GM19023 (cell line): Measurements from ENCODE around the gene CCDC40.

Experiments used
- ATAC-seq: cut with Tn5 transposase; IDR thresholded peaks from one replicate; pipeline ENCODE4 v1.9.1; 2021; ENCODE audit warnings: mild to moderate bottlenecking, moderate library complexity; ENCODE audit not compliant: unreplicated experiment

CCDC40 gene

GRCh38 chr17:80017226-80018010, 19.0 kb upstream of the CCDC40 start:
- no peak for ATAC-seq

DNA sequence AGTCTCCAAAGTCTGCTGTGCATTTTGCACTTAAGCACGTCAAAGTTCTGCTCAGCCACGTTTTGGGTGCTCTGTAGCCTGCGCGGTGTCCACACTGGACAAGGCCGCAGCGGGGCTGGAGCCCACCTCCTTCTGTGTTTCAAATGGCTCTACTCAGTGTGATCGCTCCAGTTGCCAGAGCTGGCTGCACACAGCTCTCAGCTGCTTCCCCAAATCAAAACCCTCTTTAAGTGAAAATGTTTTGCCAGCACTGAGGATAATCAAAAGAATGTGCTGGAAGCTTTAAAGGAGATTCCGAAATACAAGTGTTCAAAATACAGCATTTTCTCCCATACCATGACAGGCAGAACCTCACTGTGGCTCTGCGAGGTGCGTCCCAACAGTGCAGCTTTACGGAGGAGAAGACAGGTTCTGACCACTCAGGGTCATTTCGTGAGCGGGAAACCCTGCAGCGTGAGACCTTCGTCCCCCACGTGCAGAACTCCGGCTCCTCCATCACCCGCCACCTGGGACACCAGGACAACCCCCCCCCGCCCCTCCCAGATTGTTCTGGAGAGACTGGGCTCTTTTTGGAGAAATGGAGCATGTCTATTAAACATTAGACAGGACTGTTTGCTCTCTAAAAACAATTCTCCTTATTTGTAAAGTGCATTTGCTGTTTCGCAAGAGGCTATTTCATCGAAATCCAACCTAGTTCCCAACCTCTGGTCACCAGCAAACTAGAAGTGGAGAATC, 17.4 kb upstream of the CCDC40 start:
- ATAC-seq: no peak

DNA sequence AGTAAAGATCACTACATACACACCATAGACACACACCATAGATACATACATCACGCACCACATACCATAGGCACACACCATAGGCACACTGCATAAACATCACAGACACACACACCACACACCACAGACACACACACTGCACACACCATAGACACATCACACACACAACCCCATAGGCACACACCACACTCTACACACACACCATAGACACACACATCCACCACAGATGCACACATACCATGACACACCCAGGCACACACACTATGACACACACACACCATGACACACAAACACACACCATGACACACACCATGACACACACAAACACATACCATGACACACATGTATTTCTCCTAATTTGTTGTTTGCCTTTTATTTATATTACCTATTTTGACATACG, 14.8 kb upstream of the CCDC40 start:
- ATAC-seq: no peak

DNA sequence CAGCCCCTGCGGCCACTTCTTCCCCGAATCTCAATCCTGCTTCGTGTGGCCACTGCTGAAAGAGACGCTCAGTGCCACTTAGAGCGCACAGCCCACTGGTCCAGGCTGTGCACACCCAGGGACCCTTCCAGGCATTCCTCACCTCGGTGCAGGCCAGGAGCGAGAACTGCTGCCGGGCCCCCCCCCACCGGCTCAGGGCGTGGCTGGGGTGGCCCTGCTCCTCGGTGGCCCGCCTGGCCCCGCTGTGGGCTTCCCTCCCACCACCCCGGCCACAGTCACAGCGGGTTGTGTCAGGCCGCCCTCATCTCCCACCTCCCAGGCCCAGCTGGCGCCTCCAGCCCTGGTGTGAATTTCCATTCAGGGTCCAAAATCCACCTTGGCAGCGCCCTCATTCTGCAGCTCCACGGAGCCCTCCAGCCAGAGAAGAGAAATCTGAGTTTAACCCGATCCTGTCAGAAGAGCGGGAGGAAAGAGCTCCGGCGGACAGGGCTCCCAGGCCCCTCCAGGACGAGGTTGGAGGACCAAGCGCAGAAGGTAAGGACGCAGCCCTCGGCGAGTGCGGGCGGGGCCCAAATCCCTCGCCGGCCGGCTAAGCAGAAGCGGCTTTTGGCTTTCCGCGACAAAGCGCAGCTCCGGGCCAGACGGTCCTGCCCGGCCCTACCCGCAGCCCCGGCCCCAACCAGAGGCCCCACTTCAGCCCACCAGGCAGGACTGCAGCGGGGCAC, 12.8 kb upstream of the CCDC40 start:
- ATAC-seq: no peak

DNA sequence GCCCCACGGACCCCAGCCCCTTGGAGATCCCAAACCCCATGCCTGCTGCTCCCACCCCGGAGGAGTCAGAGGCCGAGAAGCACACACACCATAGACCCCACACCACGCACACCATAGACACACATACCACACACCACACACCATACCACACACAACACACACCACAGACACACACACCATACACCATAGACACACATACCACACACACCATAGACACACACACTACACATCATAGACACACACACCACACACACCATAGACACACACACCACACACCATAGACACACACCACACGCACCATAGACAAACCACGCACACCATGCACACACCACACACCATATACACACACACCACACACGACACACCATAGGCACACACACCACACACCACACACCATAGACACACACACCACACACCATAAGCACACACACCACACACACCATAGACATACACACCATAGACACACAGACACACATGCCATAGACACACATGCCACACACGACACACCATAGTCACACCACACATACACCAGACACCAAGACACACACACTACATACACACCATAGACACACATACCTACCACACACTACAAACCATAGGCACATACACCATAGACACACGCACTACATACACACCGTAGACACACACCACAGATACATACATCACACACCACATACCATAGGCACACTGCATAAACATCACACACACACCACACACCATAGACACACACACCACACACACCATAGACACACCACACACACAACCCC, 12.1 kb upstream of the CCDC40 start:
- no peak for ATAC-seq

DNA sequence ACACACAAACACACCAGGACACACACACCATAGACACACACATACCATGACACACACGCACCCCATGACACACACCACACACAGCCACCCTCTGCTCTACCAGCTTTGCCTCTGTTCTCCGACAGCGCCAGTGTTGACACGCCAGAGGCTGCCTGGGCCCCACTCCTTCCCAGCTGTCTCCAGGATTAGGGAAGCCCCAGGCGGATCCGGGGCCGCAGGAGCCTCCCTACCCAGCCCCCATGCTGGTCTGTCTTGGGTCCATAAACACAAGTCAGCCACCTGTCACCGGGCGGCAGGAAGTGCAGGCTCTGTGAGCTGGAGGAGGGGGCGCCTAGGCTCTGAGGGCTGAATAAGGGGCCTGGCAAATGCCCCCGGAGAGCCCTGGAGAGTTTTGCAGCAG, 11.3 kb upstream of the CCDC40 start:
- no peak for ATAC-seq

DNA sequence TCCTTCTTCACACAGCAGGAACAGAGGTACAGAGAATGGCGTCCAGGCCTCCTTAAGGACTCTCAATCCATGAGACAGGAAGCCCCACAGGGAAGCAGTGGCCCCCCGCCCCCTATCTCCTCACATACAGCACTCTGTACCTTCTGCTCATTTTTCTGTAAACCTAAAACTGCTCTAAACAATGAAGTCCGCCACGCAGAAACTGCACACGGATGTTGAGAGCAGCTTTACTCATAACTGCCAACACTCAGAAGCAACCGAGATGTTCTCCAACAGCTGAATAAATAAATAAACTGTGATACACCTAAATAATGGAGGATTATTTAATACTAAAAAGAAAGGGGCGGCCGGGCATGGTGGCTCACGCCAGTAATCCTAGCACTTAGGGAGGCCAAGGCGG, 10.6 kb upstream of the CCDC40 start:
- ATAC-seq: no peak

DNA sequence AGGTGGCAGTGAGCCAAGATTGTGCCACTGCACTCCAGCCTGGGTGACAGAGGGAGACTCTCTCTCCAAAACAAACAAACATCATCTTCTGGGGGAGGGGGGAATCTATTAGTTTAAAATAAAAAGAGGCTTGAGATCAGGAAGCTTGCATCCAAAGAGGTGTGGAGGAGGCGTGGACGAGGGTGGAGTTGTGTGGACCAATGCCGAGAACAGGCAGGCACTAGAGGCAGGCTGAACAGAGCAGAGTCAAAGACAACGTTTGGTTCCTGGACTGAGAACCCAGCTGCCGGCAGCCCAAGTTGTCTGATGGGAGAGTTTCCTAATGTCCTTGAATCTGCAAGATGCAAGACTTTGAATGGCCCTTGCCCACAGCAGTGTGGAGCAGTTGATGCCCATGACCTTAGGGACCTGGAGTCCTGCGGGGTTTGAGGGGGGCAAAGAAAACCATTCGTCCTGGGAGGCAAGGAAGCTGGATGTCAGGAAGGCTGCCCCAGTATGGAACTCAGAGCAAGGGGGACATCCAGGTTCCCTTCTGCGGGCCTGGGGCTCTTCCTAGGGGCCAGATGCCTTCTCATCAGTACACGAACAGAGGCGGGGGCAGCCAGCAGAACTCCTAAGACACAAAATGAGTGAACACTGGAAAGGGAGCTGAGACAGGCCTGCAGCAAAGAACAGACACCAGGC, 9.9 kb upstream of the CCDC40 start:
- ATAC-seq: no peak

GRCh38 chr17:80027043-80027435, 9.4 kb upstream of the CCDC40 start:
- ATAC-seq: no peak

- ATAC-seq: no peak
Measured at GRCh38 chr17:80028030-80028429, 8.4 kb upstream of the CCDC40 start.

DNA sequence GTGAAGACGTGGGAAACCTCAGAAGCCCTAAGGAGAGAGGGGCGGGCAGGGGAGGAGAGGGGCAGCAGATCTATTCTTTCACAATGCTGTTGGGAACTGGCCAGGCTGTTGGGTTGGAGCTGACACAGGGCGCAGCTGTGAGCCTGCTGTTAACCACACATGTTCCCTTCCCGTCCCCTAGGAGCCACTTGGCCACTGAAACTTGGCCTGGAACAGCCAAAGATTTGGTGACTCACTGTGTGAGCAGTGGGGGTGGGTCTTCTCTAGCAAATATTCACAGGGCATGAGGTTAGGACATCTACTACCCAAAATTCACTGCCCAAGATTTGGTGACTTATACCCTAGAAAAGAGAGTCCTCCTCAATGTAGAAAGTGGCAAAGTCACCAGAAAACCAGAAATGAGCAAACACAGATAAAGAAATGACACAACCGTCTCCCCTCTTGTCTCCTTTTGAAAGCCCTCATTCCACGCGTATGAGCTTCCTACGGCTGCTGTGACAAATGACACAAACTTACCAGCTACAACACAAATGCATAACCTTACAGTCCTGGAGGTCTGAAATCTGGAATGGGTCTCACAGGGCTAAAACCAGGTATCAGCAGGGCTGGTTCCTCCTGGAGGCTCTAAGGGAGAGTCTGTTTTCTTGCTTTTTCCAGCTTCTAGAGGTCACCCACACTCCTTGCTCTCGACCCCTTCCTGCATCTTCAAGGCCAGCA, 7.0 kb upstream of the CCDC40 start:
- no peak for ATAC-seq

- no peak for ATAC-seq
Measured at GRCh38 chr17:80030730-80031410, 5.6 kb upstream of the CCDC40 start.

- ATAC-seq: no peak
Measured at GRCh38 chr17:80031691-80032430, 4.6 kb upstream of the CCDC40 start.

DNA sequence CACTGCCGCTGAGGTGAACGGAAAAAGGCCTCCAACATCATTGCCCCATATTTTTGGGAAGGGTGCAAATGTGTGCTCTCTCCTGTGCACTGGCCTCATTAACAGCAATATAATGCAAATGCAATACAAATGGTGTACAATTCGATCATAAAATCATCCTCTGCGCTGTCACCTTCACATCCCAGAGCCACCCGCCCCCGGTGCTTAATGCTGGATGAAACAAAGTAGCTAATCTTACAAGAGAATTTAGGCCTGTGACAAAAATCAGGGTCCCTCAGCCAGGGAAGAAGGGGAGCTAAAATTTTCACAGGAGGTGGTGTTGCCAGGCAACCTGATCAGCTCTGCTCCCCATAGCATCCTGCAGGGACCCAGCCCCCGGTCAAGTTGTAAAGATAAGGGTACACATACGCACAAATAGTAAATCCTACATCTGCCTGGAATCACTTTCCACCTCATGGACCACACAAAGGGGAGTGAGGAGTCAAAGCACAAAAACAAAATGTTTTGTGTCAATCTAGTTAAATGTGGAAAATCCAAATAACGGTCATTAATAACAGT, 3.7 kb upstream of the CCDC40 start:
- ATAC-seq: no peak

DNA sequence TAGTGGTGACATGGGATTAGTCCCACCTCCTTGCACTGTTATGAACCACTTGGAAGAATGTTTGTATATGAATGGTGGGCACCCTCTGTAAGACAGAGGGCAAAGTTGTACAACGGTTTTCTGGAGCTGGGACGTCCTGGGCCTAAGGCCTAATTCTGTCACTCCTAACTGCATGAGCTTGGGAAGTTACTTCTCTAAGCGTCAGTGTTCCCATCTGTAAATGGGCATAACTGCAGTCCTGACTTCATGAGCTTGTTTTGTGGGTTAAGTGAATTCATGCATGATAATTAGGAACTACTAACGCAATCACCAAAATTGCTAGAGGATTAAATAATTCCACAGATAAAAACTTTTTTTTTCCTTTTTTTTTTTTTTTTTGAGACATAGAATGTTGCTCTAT, 2.6 kb upstream of the CCDC40 start:
- no peak for ATAC-seq

DNA sequence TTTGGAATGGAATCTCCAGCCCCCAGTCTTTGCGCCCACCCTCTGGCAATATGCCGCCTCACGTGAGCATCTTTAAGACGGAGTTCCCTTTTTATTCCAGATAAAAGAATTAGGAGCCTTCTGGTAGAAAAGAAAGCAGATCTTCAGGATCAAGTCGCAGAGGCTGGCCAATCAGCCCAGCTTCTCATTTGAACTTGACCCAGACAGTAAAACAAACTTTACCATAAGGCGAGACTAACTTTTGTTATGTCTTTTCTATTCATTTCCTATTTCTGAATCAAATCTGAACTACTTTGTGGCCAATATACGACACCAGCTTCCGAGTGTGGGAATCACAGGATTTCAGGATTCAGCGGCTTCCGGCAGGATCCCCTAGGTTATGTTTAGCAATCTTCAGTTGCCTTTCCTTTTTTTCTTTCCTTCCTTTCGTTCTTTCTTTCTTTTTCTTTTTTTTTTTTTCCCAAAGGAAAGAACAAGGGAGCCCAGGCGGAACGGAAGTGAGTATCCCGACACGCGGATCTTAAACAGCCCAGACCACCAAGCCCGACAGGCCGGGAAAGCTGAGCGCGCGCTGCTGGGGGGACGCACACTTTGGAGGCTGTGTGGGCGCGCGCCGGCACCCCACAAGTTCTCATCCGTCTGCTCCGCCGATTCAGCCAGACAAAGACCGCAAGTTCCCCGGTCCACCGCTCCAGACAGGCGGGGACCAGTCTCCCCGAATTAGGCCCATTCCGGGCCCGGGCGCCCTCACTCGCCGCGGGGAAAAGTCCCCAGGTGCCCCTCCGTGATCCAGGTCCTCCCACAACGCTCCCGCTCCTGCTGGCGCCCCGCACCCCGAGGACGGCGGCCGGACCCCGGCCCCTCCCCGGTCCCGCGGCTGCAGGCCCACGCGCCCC, 1.4 kb upstream of the CCDC40 start:
- no peak for ATAC-seq

- ATAC-seq: no peak
Measured at GRCh38 chr17:80035687-80035936, 830 bp upstream of the CCDC40 start, which contains the start of gene TBC1D16. TSS of gene TBC1D16 (minus strand) at chr17:80035872. CDS start at chr17:80013547, 22,325 bp downstream.
